ENCODE measurements around the gene COG3.

DNA sequence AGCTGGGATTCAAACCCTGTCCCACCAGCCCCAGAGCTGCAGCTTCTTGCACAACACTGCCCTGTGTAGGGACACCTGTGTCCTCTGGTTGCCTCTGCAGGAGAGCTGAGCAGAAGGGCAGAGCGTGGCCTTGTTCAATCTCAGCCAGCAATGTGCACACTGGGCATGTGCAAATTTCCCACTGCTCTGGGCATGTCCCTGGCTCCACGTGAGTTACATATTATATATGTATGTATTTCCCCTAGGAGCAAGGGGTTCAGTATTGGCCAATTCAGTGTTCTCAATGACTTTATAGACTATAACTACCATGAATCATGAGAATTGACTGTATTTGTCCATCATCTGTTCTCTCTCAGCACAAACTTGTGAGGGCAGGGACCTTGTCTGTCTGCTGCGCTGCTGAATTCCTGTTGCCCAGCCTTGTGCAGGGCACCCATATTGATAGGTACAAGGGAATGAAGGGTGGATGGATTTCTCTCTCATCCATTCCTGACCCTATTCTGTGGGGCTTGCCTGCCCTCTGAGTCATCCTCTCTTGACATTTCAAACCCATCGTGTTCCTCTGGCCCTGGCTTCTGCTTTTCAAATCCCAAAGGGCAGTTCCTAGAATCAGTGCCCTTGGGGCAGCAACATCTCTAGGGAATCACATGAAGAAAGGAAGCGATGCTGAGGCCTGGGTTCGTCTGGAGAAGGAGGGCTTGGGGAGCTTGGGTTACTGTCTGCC is 81.1 kb downstream of the COG3 start:
- TF ChIP-seq, protein P1, sequence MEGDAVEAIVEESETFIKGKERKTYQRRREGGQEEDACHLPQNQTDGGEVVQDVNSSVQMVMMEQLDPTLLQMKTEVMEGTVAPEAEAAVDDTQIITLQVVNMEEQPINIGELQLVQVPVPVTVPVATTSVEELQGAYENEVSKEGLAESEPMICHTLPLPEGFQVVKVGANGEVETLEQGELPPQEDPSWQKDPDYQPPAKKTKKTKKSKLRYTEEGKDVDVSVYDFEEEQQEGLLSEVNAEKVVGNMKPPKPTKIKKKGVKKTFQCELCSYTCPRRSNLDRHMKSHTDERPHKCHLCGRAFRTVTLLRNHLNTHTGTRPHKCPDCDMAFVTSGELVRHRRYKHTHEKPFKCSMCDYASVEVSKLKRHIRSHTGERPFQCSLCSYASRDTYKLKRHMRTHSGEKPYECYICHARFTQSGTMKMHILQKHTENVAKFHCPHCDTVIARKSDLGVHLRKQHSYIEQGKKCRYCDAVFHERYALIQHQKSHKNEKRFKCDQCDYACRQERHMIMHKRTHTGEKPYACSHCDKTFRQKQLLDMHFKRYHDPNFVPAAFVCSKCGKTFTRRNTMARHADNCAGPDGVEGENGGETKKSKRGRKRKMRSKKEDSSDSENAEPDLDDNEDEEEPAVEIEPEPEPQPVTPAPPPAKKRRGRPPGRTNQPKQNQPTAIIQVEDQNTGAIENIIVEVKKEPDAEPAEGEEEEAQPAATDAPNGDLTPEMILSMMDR (IDR thresholded peaks at IDR 0.05): no peak
- TF ChIP-seq POLR2A (IDR thresholded peaks at IDR 0.05): no peak

Data from testis (tissue), 2 donors.